HG03469 (cell line): ENCODE data around the gene SH3TC2.
A peak's percentile ranks its signal among the peaks of the same experiment; 100 is the strongest.

Source experiments
- ATAC-seq: cut with Tn5 transposase; IDR thresholded peaks from one replicate; pipeline ENCODE4 v1.9.1; 2021; ENCODE audit warnings: mild to moderate bottlenecking, moderate library complexity, moderate number of reproducible peaks; ENCODE audit not compliant: unreplicated experiment

Gene SH3TC2

GRCh38 chr5:149061341-149061740, 1.5 kb downstream of the SH3TC2 start:
- no peak for ATAC-seq

DNA sequence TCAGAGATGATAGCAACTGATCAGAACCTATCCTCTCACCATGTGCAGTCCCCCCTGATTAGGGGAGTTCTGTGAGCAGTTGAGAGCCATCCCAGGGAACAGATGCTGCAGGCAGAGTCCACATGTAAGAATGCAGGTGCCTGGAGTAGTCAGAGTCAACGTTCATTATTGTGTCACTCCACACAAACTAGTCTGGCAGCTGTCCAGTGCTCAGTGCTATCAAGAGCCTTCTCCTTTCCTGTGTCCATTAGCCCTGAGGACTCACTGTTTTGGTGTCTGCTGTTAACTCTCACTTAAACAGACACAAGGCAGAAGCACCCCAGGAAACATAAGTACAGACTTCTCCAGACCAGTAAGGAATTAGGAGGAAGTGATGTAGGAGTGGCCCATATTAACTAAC, 2.5 kb downstream of the SH3TC2 start:
- ATAC-seq = no peak

DNA sequence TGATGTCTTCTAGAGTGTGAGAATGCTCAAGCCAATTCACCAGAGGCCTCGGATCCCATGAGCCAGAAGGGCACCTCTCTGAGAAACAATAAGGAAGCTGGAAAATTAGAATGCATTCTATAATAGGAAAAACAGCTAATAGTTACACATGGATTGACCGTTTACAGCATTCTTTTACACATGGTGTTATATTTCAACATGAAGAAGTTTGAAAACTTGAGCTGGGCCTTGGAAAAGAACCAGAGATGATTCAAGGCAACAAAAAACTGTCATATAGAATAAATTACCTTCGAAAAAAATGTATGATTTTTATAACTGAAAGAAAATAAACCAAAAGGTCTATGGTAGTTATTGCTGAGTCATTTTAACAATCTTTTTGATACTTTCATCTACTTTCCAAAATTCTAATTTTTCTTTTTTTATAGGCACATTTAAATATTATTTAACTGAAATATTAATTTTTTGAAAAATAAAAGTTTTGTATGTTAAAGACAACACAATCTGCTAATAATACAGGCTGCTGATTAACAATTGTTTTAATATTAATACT, 6.2 kb downstream of the SH3TC2 start:
- no peak for ATAC-seq

- ATAC-seq = no peak
Observed at GRCh38 chr5:149054416-149054815, 8.4 kb downstream of the SH3TC2 start.

- no peak for ATAC-seq
Observed at GRCh38 chr5:149053072-149053695, 9.7 kb downstream of the SH3TC2 start.

- ATAC-seq = no peak
Observed at GRCh38 chr5:149049371-149049781, 13.5 kb downstream of the SH3TC2 start.

- no peak for ATAC-seq
Observed at GRCh38 chr5:149048811-149049210, 14.1 kb downstream of the SH3TC2 start.

- ATAC-seq = no peak
Observed at GRCh38 chr5:149047462-149047861, 15.4 kb downstream of the SH3TC2 start.

GRCh38 chr5:149046196-149046829, 16.5 kb downstream of the SH3TC2 start:
- ATAC-seq = no peak

GRCh38 chr5:149045089-149045460, 17.8 kb downstream of the SH3TC2 start:
- ATAC-seq = no peak

- no peak for ATAC-seq
Observed at GRCh38 chr5:149044453-149045088, 18.3 kb downstream of the SH3TC2 start.

GRCh38 chr5:149043641-149044040, 19.2 kb downstream of the SH3TC2 start:
- ATAC-seq = no peak

DNA sequence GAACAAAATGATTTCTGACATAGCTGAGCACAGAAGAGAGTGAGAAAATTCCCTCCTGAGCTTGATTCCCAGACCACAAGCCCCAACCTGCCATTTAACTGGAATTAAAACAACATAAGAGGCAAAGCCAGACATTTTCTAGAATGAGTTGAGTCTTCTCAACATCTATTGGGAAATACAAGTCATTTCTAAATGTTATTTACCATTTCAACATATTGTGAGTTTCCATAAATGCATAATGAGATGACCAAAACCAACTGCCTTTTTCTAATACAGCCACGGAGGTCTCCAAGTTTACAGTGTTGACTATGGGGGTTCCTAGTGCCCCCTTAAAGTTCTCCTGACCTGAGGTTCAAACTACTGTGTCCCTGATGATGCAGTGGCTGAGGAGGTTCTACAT, 20.0 kb downstream of the SH3TC2 start:
- ATAC-seq = no peak

- no peak for ATAC-seq
Observed at GRCh38 chr5:149041242-149041641, 21.6 kb downstream of the SH3TC2 start.

- ATAC-seq = no peak
Observed at GRCh38 chr5:149040421-149040820, 22.4 kb downstream of the SH3TC2 start.

DNA sequence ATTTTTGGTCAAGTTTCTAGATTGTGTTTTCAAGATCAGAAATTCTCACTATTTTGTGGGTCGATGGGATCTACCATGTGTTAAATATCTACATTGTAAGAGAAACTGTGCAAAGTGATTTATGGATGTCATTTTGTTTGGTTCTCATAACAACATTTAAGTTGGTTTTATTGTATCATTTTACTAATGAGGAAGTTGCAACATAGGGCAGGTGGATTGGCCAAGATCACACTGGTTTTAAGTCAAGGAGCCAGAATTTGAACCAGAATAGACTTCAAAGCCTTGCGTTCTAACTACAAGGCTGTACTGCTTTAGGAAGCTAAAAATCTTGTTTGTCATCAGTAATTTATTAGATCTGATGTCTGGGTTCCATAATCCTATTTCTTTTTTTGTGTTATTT, 23.4 kb downstream of the SH3TC2 start:
- no peak for ATAC-seq

GRCh38 chr5:149038336-149039080, 24.4 kb downstream of the SH3TC2 start:
- ATAC-seq = no peak

GRCh38 chr5:149037817-149038216, 25.0 kb downstream of the SH3TC2 start:
- no peak for ATAC-seq

GRCh38 chr5:149036970-149037369, 25.9 kb downstream of the SH3TC2 start:
- ATAC-seq = no peak

- no peak for ATAC-seq
Observed at GRCh38 chr5:149036168-149036567, 26.7 kb downstream of the SH3TC2 start.

GRCh38 chr5:149035372-149035790, 27.5 kb downstream of the SH3TC2 start:
- peak; percentile 84 for ATAC-seq
